Activated T-helper 2 cell treated with anti-CD3 and anti-CD28 coated beads, Interferon-gamma antibody, Interleukin-2, Interleukin-4, amounts not matched to agents 10 μg/mL and 5 μg/mL and 100 μg/mL, durations not matched to agents 14 hours and 24 hours and 36 hours (primary cell): ENCODE results near the gene ZNF316. TPM values are rescaled to one million over a fixed set of nuclear protein-coding genes. Genes with fewer than 3 reads are reported as not detected.
"Not testable (repeated sequence)": the region's sequence is repeated elsewhere in the genome, so short reads cannot be mapped to it uniquely, and the experiment has no call there.

Source experiments
- DNase-seq: peaks from one replicate; pipeline ENCODE4 v3.0.0; 2021; ENCODE audit warnings: low spot score
- H3K27ac Mint-ChIP-seq: one replicate; pipeline ENCODE4 v1.8.0; 2021; ENCODE audit warnings: mixed read lengths
- H3K27me3 Mint-ChIP-seq: one replicate; pipeline ENCODE4 v1.8.0; 2021; ENCODE audit warnings: low read depth, mixed read lengths
- H3K36me3 Mint-ChIP-seq: one replicate; pipeline ENCODE4 v1.8.0; 2021; ENCODE audit warnings: low read depth, mixed read lengths
- H3K4me1 Mint-ChIP-seq: one replicate; pipeline ENCODE4 v1.8.0; 2021; ENCODE audit warnings: low read depth, mixed read lengths
- H3K4me3 Mint-ChIP-seq: one replicate; pipeline ENCODE4 v1.8.0; 2021; ENCODE audit warnings: low read depth, mild to moderate bottlenecking, moderate library complexity, mixed read lengths
- H3K9me3 Mint-ChIP-seq: one replicate; pipeline ENCODE4 v1.8.0; 2021; ENCODE audit warnings: mixed read lengths
- intact Hi-C: fragments of 100-400 bp; cut with micrococcal nuclease; formaldehyde crosslinking; loops from one replicate; pipeline ENCODE4 v1.15.1; 2023
- total RNA-seq: library from RNA; stranded (reverse); gene quantifications from 2 replicates; pipeline ENCODE4 v1.2.3, GENCODE V29; 2022

ZNF316 gene
- total RNA-seq, 1 donor from 2014 or later: 21.9 TPM

DNA sequence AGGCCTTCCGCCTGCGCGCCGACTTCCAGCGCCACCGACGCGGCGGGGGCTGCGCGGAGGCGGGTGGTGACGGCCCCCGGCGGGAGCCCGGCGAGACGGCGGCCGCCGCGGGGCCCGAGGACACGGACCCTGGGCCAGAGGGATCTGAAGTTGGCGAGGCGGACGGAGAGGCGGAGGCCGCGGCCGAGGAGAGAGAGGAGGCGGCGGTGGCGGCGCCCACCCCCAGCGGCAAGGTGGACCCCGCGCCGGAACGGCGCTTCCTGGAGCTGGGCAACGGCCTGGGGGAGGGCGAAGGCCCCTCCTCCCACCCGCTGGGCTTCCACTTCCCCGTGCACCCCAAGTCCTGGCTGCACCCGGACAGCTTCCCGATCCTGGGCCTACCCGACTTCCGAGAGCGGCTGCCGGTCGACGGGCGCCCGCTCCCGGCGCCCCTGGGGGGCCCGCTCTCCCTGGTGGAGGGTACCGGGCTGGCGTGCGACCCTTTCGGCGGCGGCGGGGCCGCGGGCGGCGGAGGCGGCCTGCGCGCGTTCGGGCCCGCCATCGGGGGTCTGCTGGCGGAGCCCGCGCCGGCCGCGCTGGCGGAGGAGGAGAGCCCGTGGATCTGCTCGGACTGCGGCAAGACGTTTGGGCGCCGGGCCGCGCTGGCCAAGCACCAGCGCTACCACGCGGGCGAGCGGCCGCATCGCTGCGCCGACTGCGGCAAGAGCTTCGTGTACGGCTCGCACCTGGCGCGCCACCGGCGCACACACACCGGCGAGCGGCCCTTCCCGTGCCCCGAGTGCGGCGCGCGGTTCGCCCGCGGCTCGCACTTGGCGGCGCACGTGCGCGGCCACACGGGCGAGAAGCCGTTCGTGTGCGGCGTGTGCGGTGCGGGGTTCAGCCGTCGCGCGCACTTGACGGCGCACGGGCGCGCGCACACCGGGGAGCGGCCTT lies 16.2 kb downstream of the ZNF316 start:
- no peak for DNase-seq
- H3K4me3 Mint-ChIP-seq: no peak overlapping the region
- H3K36me3 Mint-ChIP-seq: peaks cover 52% of the 10 kb centered on the region
- peaks cover 7% of the 10 kb centered on the region for H3K9me3 Mint-ChIP-seq
- H3K4me1 Mint-ChIP-seq: no peaks in the 10 kb centered on the region
- H3K27me3 Mint-ChIP-seq: no peaks in the 10 kb centered on the region
- intact Hi-C loops: no loop called here
- H3K27ac Mint-ChIP-seq: no peak overlapping the region

DNA sequence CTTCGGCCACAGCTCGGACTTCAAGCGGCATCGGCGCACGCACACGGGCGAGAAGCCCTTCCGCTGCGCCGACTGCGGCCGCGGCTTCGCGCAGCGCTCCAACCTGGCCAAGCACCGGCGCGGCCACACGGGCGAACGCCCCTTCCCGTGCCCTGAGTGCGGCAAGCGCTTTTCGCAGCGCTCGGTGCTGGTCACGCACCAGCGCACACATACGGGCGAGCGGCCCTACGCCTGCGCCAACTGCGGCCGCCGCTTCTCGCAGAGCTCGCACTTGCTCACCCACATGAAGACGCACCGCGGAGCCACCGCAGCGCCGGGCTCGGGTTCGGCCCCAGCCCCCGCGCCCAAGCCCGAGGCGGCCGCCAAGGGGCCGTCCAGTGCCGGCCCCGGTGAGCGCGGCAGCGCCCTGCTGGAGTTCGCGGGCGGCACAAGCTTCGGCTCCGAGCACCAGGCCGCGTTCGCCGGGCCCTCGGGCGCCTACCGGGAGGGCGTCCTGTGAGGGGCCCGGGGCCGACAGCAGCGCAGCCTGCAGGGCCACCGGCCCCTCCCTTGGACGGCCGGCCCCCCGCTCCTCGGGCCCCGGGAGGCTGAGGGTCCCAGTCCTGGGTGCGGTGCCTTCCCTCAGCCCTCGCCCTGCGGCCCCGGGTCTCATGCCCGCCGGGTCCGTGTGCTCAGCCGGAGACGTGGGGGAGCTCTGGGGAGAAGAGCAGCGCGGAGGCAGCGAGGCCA lies 17.2 kb downstream of the ZNF316 start:
- Mint-ChIP-seq H3K27me3 (no peaks in the 10 kb centered on the region), H3K9me3 (peaks cover 7% of the 10 kb centered on the region), H3K36me3 (peaks cover 43% of the 10 kb centered on the region), H3K4me1 (no peaks in the 10 kb centered on the region), H3K27ac (no peak overlapping the region), H3K4me3 (no peak overlapping the region)
- intact Hi-C loops: no loop called here
- no peak for DNase-seq

DNA sequence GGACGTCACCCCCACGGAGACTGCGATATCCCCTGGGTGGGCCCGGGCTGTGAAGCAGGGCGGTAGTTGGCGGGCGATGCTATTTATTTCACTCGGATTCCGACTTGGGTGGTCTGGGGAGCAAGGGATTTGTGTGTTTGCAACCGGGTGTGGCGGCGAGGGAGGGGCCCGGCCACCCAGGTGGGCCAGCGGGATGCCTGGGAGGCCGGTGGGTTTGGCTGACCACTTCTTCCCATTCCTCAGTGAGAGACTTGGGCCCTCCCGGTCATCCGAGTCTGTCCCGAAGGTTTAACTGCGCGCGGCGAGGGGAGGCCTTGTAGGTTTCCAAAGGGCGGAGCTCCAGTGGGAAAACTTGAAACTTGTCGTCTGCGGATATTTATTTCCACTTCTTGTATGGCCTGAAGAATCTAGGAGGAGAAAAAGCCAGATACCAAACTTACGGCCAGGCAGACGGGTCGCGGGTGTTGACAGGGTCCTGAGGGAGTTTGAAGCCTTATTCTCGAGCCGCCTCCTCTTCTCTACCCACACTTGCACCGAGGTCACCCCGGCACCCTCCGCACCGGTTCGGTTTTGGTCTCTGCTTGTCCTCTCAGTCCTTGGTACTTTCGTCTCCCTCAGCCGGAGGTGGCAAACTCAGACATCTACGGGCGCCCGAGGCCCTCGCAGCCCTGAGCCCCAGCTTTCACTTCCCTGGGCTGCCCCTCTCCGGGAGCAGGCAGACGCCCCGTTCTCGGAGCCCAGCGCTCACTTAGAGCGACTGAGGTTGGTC lies 17.9 kb downstream of the ZNF316 start:
- Mint-ChIP-seq H3K9me3 (peaks cover 7% of the 10 kb centered on the region), H3K4me1 (no peaks in the 10 kb centered on the region), H3K27ac (no peak overlapping the region), H3K36me3 (peaks cover 35% of the 10 kb centered on the region), H3K4me3 (no peak overlapping the region), H3K27me3 (no peaks in the 10 kb centered on the region)
- intact Hi-C loops: no loop called here
- DNase-seq: no peak

GRCh38 chr7:6655636-6656385 lies 18.7 kb downstream of the ZNF316 start:
- intact Hi-C loops: no loop called here
- Mint-ChIP-seq H3K27me3 (no peaks in the 10 kb centered on the region), H3K4me1 (no peaks in the 10 kb centered on the region), H3K36me3 (peaks cover 28% of the 10 kb centered on the region), H3K4me3 (no peak overlapping the region), H3K9me3 (peaks cover 4% of the 10 kb centered on the region), H3K27ac (no peak overlapping the region)
- DNase-seq: no peak

DNA sequence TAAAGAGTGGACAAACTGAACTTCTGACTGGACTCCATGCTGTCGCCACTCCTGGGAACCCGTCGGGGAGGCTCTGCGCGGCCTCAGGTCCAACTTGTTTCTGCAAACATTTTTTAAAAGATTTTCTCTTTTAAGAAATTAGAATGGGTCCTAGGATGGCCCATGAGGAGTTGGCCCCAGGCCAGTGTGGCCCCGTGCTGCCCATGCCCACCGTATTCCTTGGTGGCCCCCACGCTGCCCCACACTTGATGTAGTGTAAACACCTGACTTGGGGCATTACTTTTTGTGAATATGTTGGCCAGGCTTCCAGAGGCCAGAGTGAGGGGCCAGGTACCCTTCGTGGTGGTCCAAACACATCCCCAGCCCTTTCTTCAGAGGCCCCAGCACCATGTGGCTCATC lies 19.3 kb downstream of the ZNF316 start:
- Mint-ChIP-seq H3K4me1 (no peaks in the 10 kb centered on the region), H3K4me3 (no peak overlapping the region), H3K27me3 (no peaks in the 10 kb centered on the region), H3K9me3 (no peaks in the 10 kb centered on the region), H3K36me3 (peaks cover 22% of the 10 kb centered on the region), H3K27ac (no peak overlapping the region)
- no peak for DNase-seq
- intact Hi-C loops: no loop called here

- Mint-ChIP-seq H3K27ac (no peak overlapping the region), H3K4me3 (no peak overlapping the region)
- no peak for DNase-seq
These were observed 21.7 kb downstream of the ZNF316 start for GRCh38 chr7:6658618-6659345.

GRCh38 chr7:6670851-6671250 lies 33.7 kb downstream of the ZNF316 start:
- H3K27ac Mint-ChIP-seq, DNase-seq, intact Hi-C loops, H3K4me1 Mint-ChIP-seq, H3K4me3 Mint-ChIP-seq, H3K27me3 Mint-ChIP-seq: not testable (repeated sequence)
- H3K36me3 Mint-ChIP-seq: peaks cover 20% of the 10 kb centered on the region
- peaks cover 65% of the 10 kb centered on the region for H3K9me3 Mint-ChIP-seq

More at GRCh38 chr7:6658618-6659345, 21.7 kb downstream of the ZNF316 start:
- H3K9me3 Mint-ChIP-seq: peaks cover 4% of the 10 kb centered on the region
- intact Hi-C loops: no loop called here
- no peaks in the 10 kb centered on the region for H3K4me1 Mint-ChIP-seq
- H3K36me3 Mint-ChIP-seq: peaks cover 13% of the 10 kb centered on the region
- H3K27me3 Mint-ChIP-seq: peaks cover 7% of the 10 kb centered on the region

DNA sequence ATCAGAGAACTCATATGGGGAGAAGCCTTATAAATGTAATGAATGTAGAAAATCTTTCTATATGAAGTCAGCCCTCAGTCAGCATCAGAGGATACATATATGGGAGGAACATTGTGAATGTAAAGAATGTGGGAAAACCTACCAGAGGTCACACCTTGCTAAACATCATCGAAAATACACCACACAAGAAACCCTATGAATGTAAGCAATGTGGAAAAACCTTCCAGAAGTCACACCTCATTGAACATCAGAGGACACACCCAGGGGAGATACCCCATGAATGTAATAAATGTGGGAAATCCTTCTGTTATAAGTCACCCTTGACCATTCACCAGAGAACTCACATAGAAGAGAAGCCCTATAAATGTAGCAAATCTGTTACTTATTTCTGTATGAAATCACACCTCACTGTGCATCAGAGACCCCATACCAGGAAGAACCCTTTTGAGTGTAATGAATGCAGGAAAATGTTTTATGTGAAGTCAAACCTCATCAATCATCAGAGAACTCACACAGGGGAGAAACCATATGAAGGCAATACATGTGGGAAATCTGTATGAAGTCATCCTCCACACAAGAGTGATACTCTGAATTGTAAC lies 38.8 kb downstream of the ZNF316 start:
- peaks cover 36% of the 10 kb centered on the region for H3K36me3 Mint-ChIP-seq
- H3K9me3 Mint-ChIP-seq: peaks cover 76% of the 10 kb centered on the region
- no peak overlapping the region for H3K4me3 Mint-ChIP-seq
- H3K27ac Mint-ChIP-seq: no peak overlapping the region
- DNase-seq: no peak
- no peaks in the 10 kb centered on the region for H3K4me1 Mint-ChIP-seq
- no peaks in the 10 kb centered on the region for H3K27me3 Mint-ChIP-seq
- intact Hi-C loops: no loop called here

DNA sequence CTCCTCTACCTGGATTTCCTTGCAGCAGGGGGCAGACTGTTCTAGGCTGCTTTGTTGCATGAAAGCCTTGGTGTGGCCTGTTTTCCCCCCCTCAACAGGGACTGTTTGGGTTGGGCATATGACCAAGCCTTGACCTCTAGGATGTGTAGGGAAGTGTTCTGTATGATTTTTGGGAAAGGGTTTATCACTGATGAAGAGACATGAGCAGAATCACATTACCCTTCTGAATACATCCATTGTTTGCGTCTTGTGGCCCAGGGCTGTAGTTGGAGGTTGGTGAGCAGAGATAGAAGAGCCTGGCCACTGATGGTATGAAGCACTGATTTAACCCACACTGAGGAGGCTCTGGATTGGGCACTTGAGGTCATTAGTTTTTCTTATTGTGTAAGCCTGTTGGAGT lies 43.0 kb downstream of the ZNF316 start:
- H3K4me1 Mint-ChIP-seq: no peaks in the 10 kb centered on the region
- H3K36me3 Mint-ChIP-seq: peaks cover 38% of the 10 kb centered on the region
- H3K27me3 Mint-ChIP-seq: no peaks in the 10 kb centered on the region
- H3K9me3 Mint-ChIP-seq: peaks cover 86% of the 10 kb centered on the region
- intact Hi-C loops: no loop called here
- no peak overlapping the region for H3K4me3 Mint-ChIP-seq
- H3K27ac Mint-ChIP-seq: no peak overlapping the region
- DNase-seq: no peak

DNA sequence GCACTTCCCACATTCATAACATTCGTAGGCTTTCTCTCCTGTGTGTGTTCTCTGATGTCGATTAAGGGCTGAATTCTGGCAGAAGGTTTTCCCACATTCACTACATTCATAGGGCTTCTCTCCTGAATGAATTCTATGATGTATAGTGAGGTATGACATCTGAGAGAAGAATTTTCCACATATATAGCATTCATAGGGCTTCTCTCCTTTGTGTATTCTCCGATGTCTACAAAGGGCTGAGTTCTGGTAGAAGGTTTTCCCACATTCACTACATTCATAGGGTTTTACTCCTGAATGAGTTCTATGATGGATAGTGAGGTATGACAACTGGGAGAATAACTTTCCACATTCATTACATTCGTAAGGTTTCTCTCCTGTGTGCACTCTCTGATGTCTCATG lies 54.0 kb downstream of the ZNF316 start:
- intact Hi-C loops: loop anchor here (10.0 kb wide), 1 partner anchor 1626 kb away; no protein-coding TSS in a partner anchor
- H3K9me3 Mint-ChIP-seq: peaks cover 79% of the 10 kb centered on the region
- no peak overlapping the region for H3K27ac Mint-ChIP-seq
- H3K36me3 Mint-ChIP-seq: no peaks in the 10 kb centered on the region
- H3K4me1 Mint-ChIP-seq: no peaks in the 10 kb centered on the region
- H3K27me3 Mint-ChIP-seq: no peaks in the 10 kb centered on the region
- no peak for DNase-seq
- no peak overlapping the region for H3K4me3 Mint-ChIP-seq

- no peak overlapping the region for H3K4me3 Mint-ChIP-seq
- H3K9me3 Mint-ChIP-seq: peaks cover 74% of the 10 kb centered on the region
- no peaks in the 10 kb centered on the region for H3K36me3 Mint-ChIP-seq
- no peaks in the 10 kb centered on the region for H3K27me3 Mint-ChIP-seq
- DNase-seq: no peak
- no peaks in the 10 kb centered on the region for H3K4me1 Mint-ChIP-seq
- H3K27ac Mint-ChIP-seq: no peak overlapping the region
- intact Hi-C loops: loop anchor here (10.0 kb wide), 1 partner anchor 1627 kb away; no protein-coding TSS in a partner anchor
These were observed 54.5 kb downstream of the ZNF316 start for GRCh38 chr7:6691609-6692106.
